Iris pigment epithelial cell (primary cell): ENCODE measurements around the gene RAB35.
A peak's percentile ranks its signal among the peaks of the same experiment; 100 is the strongest.

ENCODE experiments used
- DNase-seq: peaks from one replicate; pipeline ENCODE4 v3.0.0-alpha.2; 2011; ENCODE audit warnings: low read depth

RAB35 gene

DNA sequence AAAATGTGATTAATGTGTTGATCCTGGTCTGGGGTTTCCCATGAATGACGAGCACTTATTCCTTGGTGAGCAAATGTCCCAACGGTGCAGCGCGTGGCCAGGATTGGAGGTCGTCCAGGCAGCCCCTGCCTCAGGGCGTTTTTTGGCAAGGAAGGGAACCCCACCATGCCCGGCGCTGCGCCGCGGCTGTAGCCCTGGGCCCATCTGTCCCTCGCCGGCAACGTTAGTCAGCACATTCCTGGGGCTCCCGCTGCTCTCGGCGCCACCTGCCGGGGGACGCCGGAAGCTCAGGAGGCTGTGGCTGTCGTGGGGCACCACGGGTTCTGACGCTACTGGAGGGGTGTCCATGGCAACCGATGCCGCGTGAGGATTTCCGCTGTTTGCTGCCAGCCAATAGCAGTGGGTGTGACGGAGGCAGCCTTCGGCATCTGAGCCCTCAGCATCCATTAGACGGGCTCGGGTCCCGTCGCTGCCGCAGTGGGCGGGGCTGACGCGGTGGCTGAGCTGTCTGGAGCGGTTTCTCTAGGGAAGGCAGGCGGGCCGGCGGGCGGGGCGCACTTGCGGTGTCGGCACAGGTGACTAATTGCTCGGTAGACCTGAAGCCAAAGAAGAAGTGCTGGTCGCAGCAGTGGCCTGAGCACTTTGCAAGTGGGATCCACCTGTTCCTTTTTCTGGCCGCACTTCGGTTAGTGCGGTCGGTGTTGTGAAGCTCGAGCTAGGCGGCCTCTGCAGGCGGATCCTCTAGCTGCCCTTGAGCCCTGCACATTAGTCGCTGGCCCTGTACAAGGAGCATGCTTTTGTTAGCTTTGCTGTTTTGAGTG is 29.5 kb downstream of the RAB35 start:
- peak; percentile 99 for DNase-seq

GRCh38 chr12:120085920-120086645 is 30.5 kb downstream of the RAB35 start:
- no peak for DNase-seq

DNA sequence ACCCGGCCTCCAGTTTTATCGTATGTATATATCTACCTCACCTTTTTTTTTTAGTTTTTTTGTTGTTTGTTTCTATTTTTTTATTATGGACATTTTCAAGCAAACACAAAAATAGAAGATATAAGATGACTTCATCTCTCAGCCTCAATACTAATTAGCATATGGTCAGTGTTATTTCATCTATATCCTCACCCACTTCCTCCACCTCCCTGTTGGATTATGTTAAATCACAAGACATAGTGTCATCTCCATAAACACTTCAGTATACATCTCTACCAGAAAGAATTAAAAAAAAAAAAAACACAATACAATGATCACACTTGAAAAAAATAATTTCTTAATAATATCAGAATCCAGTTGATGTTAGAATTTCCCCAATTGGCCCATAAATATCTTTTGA is 34.9 kb downstream of the RAB35 start:
- DNase-seq, result no peak

DNA sequence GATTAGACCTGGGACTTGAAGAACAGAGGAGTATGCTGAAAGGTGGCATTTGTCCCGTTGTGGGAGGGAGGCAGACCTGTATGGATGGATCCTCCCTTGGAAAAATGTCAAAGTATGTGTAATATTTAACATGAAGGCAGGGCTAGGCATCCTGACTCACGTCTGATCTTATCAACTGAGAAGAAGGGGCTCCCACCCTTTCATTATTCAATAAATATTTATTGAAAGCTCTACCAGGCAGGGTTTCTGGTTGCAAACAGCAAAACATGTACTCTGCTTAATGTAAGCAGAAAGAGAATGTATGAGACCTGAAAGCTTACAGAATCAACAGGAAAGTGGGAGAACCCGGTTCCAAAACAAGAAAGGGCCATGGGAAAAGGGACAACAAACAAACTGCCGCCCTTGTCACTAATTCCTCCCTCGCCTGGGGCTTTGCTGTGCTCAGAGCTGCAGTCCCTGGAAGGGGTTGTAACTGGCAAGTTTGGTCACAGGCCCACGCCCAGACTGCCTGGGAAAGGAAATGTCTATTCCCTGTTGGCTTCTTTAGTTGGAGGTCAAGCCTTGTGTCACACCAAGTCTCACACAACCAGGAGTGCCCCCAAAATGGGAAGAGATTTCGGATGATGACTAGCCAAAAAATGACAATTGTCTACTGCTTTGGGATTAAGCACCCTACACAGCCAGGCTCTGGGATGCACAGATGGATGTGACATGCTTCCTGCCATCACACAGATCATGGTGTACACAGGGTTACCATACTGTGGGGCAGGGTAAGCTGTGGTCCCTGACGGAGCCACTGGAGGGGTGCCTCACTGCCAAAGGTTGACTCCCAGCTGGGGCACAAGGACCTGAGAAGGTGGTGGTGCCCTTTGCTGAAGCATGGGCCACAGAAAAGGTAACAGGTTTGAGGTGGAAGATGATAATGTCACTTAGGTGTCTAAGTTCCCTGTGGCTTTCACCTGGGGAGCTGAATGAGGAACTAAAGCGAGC is 36.8 kb downstream of the RAB35 start:
- peak; percentile 23 for DNase-seq

DNA sequence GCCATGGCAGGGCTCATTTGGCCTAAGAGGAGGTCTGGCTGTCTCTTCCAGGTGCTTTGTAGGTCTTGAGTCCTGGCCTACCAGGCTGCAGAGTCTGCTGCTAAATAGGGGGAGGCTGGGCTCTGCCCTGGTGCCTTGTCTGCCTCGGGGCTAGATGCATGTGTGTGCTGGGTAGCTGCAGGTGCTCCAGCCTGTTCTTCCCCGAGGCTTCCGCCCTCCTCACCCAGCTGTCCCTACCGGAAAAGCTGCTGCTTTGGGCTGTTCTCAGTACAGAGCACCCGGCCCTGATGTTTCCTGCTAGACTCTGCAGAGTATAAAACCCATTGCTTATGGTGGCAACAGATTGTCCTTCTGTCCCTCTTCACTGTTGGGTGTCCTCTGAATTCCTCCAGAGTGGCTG is 37.7 kb downstream of the RAB35 start:
- DNase-seq, result no peak

- no peak for DNase-seq
Measured at GRCh38 chr12:120077260-120077659, 39.3 kb downstream of the RAB35 start.

GRCh38 chr12:120076651-120077050 is 39.9 kb downstream of the RAB35 start:
- no peak for DNase-seq

DNA sequence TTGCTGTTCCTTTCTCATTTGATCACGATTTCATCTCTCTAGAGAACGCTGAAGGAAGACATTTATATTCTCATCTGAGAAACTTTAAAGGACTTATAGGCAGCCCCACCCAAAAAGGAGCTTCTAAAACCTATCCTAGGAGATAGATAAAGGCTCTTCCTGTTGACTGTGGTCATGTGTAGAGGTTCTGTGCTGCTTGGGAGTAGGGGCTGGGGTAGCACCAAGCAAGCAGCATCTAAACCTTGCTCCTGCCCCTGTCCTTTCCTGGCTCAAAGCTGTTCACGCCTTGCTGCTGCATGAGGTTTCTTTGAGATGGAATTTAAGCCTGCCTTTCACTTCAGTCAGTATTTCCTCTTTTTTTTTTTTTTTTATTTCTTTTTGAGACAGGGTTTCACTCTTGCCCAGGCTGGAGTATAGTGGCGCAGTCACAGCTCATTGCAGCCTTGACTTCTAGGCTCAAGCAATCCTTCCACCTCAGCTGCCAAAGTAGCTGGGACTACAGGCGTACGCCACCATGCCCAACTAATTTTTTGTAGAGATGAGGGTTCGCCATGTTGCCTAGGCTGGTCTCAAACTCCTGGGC is 41.4 kb downstream of the RAB35 start:
- DNase-seq, result no peak

DNA sequence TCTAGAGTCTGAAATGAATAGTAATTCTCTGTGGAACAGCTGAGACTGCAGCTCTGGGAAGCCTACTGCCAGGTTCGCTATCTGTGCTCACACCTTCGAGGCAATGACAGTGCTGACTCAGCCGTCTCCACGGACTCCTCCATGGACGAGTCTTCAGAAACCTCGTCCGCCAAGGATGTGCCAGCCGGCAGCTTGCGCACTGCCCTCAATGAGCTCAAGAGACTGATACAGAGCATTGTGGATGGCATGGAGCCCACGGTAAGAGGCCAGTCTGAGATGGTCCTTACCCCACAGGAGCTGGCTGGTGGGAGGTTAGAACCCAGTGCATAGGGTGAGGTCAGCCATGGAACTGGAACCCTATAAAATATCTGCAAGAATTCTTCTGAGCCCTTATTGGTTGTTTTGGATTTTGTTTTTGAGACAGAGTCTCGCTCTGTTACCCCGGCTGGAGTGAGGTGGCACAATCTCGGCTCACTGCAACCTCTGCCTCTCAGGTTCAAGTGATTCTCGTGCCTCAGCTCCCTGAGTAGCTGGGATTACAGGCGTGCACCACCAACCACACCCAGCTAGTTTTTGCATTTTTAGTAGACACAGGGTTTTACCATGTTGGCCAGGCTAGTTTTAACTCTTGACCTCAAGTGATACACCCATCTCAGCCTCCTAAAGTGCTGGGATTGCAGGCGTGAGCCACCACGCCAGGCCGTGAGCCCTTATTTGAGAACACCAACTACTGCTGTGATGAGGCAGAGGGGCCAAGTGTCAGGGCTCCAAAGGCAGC is 43.9 kb downstream of the RAB35 start:
- no peak for DNase-seq

GRCh38 chr12:120071493-120072020 is 45.0 kb downstream of the RAB35 start:
- DNase-seq, result no peak

GRCh38 chr12:120069278-120069677 is 47.3 kb downstream of the RAB35 start:
- DNase-seq, result no peak

- no peak for DNase-seq
Measured at GRCh38 chr12:120067901-120068300, 48.7 kb downstream of the RAB35 start.

DNA sequence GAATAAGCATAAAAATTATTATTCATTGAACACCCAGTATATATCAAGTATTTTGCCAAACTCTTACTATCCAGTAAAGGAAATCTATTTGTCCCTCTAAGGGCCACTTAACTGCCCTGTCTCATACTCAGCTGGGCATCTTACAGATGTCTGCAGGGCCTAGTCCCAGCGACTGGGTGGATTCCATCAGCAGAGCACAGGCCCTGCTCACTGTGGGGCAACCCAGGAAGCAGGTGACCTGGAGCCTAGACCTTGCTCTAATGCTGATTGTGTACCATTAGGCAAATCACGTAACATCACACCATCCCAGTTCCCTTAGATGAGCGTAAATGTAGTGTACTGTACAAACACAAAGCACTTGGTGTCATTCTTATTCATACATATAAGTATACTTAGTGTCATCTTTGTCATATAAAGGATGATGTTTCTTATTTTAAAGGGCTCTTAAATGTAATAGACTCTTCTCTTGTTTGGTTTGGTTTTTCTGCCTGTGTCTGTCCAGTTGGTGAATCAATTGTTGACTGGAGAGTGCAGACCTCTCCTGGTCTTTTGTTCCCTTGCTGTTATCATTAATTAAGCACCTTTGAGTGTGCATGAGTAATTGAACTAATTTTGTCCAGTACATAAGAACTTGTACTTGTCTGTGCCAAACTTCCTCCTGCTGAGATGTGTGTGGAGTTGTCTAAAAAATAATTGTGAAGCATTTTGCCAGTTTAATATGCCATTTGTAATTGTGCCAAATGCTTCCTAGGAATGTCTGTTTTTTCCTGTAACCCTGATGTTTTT is 49.3 kb downstream of the RAB35 start:
- no peak for DNase-seq

GRCh38 chr12:120066341-120066740 is 50.2 kb downstream of the RAB35 start:
- DNase-seq, result no peak

DNA sequence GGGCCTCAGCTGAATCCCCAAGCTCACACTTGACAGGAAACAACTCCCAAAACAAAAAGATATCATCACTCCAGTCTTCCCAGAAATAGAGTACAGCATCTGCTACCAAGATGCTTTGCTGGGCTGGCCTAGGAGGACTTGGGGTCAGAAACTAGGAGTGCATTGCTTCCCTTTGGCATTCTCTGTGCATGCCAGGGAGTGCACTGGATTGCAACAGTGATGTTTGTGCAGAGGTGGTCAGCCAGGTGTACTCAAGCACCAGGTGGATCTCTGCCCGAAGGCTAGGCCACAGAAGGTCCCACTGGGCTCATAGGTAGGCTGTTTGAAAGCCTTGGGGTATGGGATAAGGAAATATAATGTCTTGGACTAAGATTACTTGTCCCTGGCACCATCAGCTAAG is 51.1 kb downstream of the RAB35 start:
- DNase-seq, result no peak

- DNase-seq, result no peak
Measured at GRCh38 chr12:120064054-120064940, 52.3 kb downstream of the RAB35 start.

DNA sequence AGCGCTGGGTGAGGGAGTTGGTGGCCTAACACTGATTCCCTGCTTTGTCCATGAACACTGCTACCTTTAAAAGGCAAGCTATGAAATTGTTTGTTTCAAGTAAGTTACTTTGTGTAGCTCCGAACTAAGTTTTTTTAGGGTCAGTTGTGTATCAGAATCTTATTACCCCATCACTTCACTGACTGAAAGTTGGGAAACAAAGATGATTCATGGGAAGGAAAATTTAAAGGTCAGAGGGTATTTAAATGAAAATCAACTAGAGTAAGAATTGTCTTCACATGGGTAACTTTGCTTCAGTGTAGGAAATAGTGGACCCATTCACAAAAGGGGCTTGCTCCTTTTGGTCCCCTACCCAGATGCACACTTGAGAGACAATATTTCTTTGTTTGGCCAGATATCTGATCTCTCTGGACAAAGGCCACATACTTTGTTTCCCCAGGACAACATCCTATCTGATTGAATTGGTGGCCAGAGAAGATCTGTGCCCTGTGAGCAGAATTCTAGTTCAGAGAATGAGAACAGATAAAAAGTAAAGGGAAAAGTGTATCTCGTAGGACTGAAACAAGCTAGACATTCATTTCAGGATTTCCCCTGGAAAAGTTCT is 53.5 kb downstream of the RAB35 start:
- peak; percentile 41 for DNase-seq

GRCh38 chr12:120061575-120062214 is 54.9 kb downstream of the RAB35 start:
- DNase-seq, result no peak
